Measurements from ENCODE around the gene CAMK1D. TPM values are rescaled to one million over a fixed set of nuclear protein-coding genes. Genes with fewer than 3 reads are reported as not detected.
"Not testable (repeated sequence)": the region's sequence is repeated elsewhere in the genome, so short reads cannot be mapped to it uniquely, and the experiment has no call there.

The CAMK1D gene
- total RNA-seq, 1 experiment from 2014 or later, result 0.63 TPM

DNA sequence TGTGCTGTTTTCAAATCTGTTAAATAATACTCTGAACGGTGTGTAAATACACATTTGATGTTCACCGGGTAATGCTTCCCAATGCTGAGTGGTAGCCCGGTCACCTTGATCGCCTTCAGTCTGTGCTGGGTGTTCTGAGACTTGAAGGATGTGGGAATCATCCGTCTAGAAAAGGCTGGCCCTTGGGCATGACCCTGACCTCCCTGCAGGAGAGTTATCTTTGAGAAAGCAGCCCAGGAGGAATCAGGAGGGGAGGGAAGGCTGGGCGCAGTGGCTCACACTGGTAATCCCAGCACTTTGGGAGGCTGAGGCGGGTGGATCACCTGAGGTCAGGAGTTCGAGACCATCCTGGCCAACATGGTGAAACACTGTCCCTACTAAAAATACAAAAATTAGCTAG lies 85.3 kb downstream of the CAMK1D start:
- not testable (repeated sequence) for H3K9me2 ChIP-seq (replicated peaks; ENCODE audit: insufficient read depth, low read length); H3K79me2 ChIP-seq (ENCODE audit: low read length)

GRCh38 chr10:12435348-12435747 lies 86.0 kb downstream of the CAMK1D start:
- Histone ChIP-seq H3K4me3 (ENCODE audit: low read length) (no peak overlapping the region), H3K9me3 (ENCODE audit: low read length) (no peaks in the 10 kb centered on the region), H4K20me1 (ENCODE audit: insufficient read depth, low read depth, low read length) (no peaks in the 10 kb centered on the region), H3K79me2 (ENCODE audit: low read length) (no peaks in the 10 kb centered on the region), H2AFZ (ENCODE audit: low read length) (no peak overlapping the region), H3K27me3 (ENCODE audit: low read length) (no peaks in the 10 kb centered on the region), H3K9me2 (replicated peaks; ENCODE audit: insufficient read depth, low read length) (no peaks in the 10 kb centered on the region), H3K4me1 (ENCODE audit: low read length) (no peaks in the 10 kb centered on the region), H3K9ac (ENCODE audit: low read length) (no peak overlapping the region), H3K36me3 (ENCODE audit: insufficient read depth, low read length) (no peaks in the 10 kb centered on the region), H3K4me2 (ENCODE audit: low read depth, low read length, poor library complexity, severe bottlenecking) (no peak overlapping the region), H3K27ac (ENCODE audit: low read length) (no peak overlapping the region)
- no peak for DNase-seq

More for the DNA sequence above, 85.3 kb downstream of the CAMK1D start:
- H3K27ac ChIP-seq (ENCODE audit: low read length); H4K20me1 ChIP-seq (ENCODE audit: insufficient read depth, low read depth, low read length); H3K27me3 ChIP-seq (ENCODE audit: low read length); H3K4me3 ChIP-seq (ENCODE audit: low read length); H2AFZ ChIP-seq (ENCODE audit: low read length); H3K9ac ChIP-seq (ENCODE audit: low read length); H3K4me1 ChIP-seq (ENCODE audit: low read length); H3K9me3 ChIP-seq (ENCODE audit: low read length); DNase-seq; H3K4me2 ChIP-seq (ENCODE audit: low read depth, low read length, poor library complexity, severe bottlenecking); H3K36me3 ChIP-seq (ENCODE audit: insufficient read depth, low read length): not testable (repeated sequence)

DNA sequence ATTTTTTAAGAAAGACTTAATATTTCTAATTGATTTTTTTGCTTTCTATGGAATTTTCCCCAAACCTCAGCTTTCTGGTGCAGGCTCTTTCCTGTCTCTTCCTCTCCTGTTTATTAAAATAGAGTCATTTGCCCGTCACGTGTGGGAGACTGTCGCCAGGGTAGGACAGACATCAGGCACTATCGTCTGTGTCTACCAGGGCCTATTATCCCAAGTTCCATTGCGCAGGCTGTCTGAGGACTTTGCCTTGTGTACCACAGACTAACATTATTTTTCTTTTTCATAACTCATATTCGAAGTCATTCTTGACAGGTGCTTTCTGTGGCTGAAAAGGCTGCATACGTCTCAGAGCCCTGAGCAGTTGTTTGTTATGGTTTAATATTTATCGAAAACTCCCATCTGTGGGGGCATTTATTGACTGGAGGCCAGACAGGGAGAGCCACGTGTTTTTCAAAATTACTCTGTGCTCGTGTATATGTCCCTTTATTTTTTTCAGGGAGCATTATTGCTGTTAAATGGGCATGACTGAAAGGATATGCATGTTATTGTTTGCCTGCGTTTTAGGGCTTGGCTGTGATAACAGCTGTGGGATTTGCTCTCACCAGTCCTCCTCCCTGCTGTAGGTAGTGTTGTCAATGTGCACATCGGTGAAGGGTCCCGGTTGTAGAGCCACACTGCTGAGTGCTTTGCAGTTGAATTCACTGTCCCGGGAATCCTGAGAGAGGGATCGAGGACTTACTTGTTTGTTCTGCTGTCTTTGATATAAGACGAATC lies 89.8 kb downstream of the CAMK1D start:
- Histone ChIP-seq H2AFZ (ENCODE audit: low read length) (no peak overlapping the region), H3K27me3 (ENCODE audit: low read length) (no peaks in the 10 kb centered on the region), H4K20me1 (ENCODE audit: insufficient read depth, low read depth, low read length) (no peaks in the 10 kb centered on the region), H3K9me2 (replicated peaks; ENCODE audit: insufficient read depth, low read length) (no peaks in the 10 kb centered on the region), H3K4me2 (ENCODE audit: low read depth, low read length, poor library complexity, severe bottlenecking) (no peak overlapping the region), H3K9me3 (ENCODE audit: low read length) (no peaks in the 10 kb centered on the region), H3K4me3 (ENCODE audit: low read length) (no peak overlapping the region), H3K36me3 (ENCODE audit: insufficient read depth, low read length) (no peaks in the 10 kb centered on the region), H3K9ac (ENCODE audit: low read length) (no peak overlapping the region), H3K79me2 (ENCODE audit: low read length) (no peaks in the 10 kb centered on the region), H3K4me1 (ENCODE audit: low read length) (no peaks in the 10 kb centered on the region), H3K27ac (ENCODE audit: low read length) (no peak overlapping the region)
- no peak for DNase-seq

- H4K20me1 ChIP-seq (ENCODE audit: insufficient read depth, low read depth, low read length), result not testable (repeated sequence)
These were observed 90.4 kb downstream of the CAMK1D start for GRCh38 chr10:12439767-12440166.

DNA sequence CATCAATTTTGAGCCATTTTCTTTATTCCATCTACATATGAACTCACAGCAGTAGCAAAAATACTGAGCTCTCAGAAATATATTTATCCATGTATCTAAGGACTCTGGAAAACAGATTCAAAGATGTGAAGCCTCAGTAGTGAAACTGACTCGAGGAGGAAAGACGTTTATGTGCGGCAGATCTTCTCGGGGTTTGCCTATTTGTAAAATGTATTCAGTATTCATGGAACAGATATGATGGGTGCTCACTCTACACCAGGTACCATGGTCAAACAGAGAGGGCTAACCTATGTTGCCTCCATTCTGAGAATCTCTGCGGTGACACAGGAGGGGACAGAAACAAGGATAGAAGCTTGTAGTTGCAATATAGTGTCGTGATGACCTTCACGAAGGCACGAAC lies 93.7 kb downstream of the CAMK1D start:
- no peak overlapping the region for H3K4me3 ChIP-seq (ENCODE audit: low read length)
- H3K79me2 ChIP-seq (ENCODE audit: low read length), result no peaks in the 10 kb centered on the region
- no peak overlapping the region for H3K4me2 ChIP-seq (ENCODE audit: low read depth, low read length, poor library complexity, severe bottlenecking)
- no peak overlapping the region for H3K27ac ChIP-seq (ENCODE audit: low read length)
- H4K20me1 ChIP-seq (ENCODE audit: insufficient read depth, low read depth, low read length), result no peaks in the 10 kb centered on the region
- no peak overlapping the region for H2AFZ ChIP-seq (ENCODE audit: low read length)
- no peaks in the 10 kb centered on the region for H3K36me3 ChIP-seq (ENCODE audit: insufficient read depth, low read length)
- no peak for DNase-seq
- H3K9ac ChIP-seq (ENCODE audit: low read length), result no peak overlapping the region
- H3K9me2 ChIP-seq (replicated peaks; ENCODE audit: insufficient read depth, low read length), result no peaks in the 10 kb centered on the region
- H3K27me3 ChIP-seq (ENCODE audit: low read length), result no peaks in the 10 kb centered on the region
- H3K4me1 ChIP-seq (ENCODE audit: low read length), result no peaks in the 10 kb centered on the region
- H3K9me3 ChIP-seq (ENCODE audit: low read length), result no peaks in the 10 kb centered on the region

More at GRCh38 chr10:12439767-12440166, 90.4 kb downstream of the CAMK1D start:
- H3K4me2 ChIP-seq (ENCODE audit: low read depth, low read length, poor library complexity, severe bottlenecking); DNase-seq; H2AFZ ChIP-seq (ENCODE audit: low read length); H3K9me3 ChIP-seq (ENCODE audit: low read length); H3K9ac ChIP-seq (ENCODE audit: low read length); H3K9me2 ChIP-seq (replicated peaks; ENCODE audit: insufficient read depth, low read length); H3K79me2 ChIP-seq (ENCODE audit: low read length); H3K4me1 ChIP-seq (ENCODE audit: low read length); H3K27me3 ChIP-seq (ENCODE audit: low read length); H3K36me3 ChIP-seq (ENCODE audit: insufficient read depth, low read length); H3K27ac ChIP-seq (ENCODE audit: low read length); H3K4me3 ChIP-seq (ENCODE audit: low read length): not testable (repeated sequence)

DNA sequence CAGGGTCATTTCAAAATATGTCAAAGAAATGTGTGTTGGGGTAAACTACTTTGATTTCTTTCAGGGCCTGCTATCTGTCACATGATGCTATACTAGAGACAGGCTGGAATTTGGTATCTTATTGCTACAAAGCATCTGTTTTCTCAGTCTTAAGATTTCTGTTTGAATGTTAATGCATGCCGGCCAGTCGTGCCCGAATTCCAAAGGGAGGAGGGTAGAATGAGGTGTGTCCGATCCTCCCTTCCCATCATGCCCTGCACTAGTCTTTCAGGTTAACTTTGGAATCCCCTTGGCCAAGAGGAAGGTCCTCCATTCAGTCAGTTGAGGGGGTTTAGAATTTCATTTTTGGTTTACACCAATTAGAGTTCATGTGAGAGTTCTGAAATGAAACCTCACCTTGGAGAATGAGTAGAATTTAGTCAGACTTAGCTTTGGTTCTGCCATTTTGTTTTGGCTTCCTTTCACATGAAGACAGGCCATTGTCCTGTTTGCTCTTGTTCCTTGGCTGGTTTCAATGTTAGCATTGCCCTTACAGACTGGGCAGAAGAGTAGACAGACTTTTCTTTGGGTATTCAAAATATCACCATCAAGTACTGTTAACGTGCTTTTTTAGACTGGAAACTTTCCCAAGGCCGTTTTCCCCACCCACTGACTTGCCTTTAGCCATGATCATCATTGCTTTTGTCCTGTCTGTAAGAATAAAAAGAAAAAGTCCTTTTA lies 95.8 kb downstream of the CAMK1D start:
- Histone ChIP-seq H4K20me1 (ENCODE audit: insufficient read depth, low read depth, low read length) (no peaks in the 10 kb centered on the region), H3K9ac (ENCODE audit: low read length) (no peak overlapping the region), H3K27me3 (ENCODE audit: low read length) (no peaks in the 10 kb centered on the region), H3K36me3 (ENCODE audit: insufficient read depth, low read length) (no peaks in the 10 kb centered on the region), H2AFZ (ENCODE audit: low read length) (no peak overlapping the region), H3K4me2 (ENCODE audit: low read depth, low read length, poor library complexity, severe bottlenecking) (no peak overlapping the region), H3K4me3 (ENCODE audit: low read length) (no peak overlapping the region), H3K9me3 (ENCODE audit: low read length) (no peaks in the 10 kb centered on the region), H3K27ac (ENCODE audit: low read length) (no peak overlapping the region), H3K79me2 (ENCODE audit: low read length) (no peaks in the 10 kb centered on the region), H3K9me2 (replicated peaks; ENCODE audit: insufficient read depth, low read length) (no peaks in the 10 kb centered on the region), H3K4me1 (ENCODE audit: low read length) (no peaks in the 10 kb centered on the region)
- no peak for DNase-seq

DNA sequence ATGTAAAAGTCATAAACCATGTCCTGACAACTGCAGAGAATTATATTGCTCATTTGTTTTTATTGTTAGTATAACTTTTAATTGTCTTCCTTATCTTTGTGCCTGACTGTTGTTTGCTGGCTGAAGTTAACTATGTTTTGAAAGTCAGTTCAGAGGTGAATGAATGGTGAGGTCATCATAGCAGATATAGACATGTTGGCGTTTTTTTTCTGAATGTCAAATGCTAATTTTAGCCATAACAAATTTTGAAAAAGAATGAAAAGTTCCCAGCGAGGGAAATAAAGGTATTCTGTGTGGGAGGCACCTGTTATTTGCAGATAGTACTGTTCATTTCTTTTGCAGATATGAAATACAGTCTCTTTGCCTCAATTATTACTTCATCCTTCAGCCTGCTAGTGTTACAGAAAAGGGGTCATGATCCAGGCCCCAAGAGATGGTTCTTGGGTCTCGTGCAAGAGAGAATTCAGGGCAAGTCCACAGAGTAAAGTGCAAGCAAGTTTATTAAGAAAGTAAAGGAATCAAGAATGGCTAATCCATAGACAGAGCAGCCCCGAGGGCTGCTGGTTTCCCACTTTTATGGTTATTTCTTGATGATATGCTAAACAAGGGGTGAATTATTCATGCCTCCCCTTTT lies 96.5 kb downstream of the CAMK1D start:
- no peaks in the 10 kb centered on the region for H4K20me1 ChIP-seq (ENCODE audit: insufficient read depth, low read depth, low read length)
- H2AFZ ChIP-seq (ENCODE audit: low read length), result no peak overlapping the region
- no peaks in the 10 kb centered on the region for H3K79me2 ChIP-seq (ENCODE audit: low read length)

GRCh38 chr10:12448340-12448728 lies 99.0 kb downstream of the CAMK1D start:
- Histone ChIP-seq H3K4me3 (ENCODE audit: low read length) (no peak overlapping the region), H2AFZ (ENCODE audit: low read length) (no peak overlapping the region), H3K9me2 (replicated peaks; ENCODE audit: insufficient read depth, low read length) (no peaks in the 10 kb centered on the region), H3K36me3 (ENCODE audit: insufficient read depth, low read length) (no peaks in the 10 kb centered on the region), H4K20me1 (ENCODE audit: insufficient read depth, low read depth, low read length) (no peaks in the 10 kb centered on the region), H3K27ac (ENCODE audit: low read length) (no peak overlapping the region), H3K79me2 (ENCODE audit: low read length) (no peaks in the 10 kb centered on the region), H3K4me2 (ENCODE audit: low read depth, low read length, poor library complexity, severe bottlenecking) (no peak overlapping the region), H3K4me1 (ENCODE audit: low read length) (no peaks in the 10 kb centered on the region), H3K27me3 (ENCODE audit: low read length) (no peaks in the 10 kb centered on the region), H3K9me3 (ENCODE audit: low read length) (no peaks in the 10 kb centered on the region), H3K9ac (ENCODE audit: low read length) (no peak overlapping the region)
- no peak for DNase-seq

More for the DNA sequence above, 96.5 kb downstream of the CAMK1D start:
- H3K9me2 ChIP-seq (replicated peaks; ENCODE audit: insufficient read depth, low read length), result no peaks in the 10 kb centered on the region
- no peak for DNase-seq
- H3K4me1 ChIP-seq (ENCODE audit: low read length), result no peaks in the 10 kb centered on the region
- H3K9me3 ChIP-seq (ENCODE audit: low read length), result no peaks in the 10 kb centered on the region
- H3K27ac ChIP-seq (ENCODE audit: low read length), result no peak overlapping the region
- no peak overlapping the region for H3K9ac ChIP-seq (ENCODE audit: low read length)
- H3K4me3 ChIP-seq (ENCODE audit: low read length), result no peak overlapping the region
- H3K27me3 ChIP-seq (ENCODE audit: low read length), result no peaks in the 10 kb centered on the region
- H3K36me3 ChIP-seq (ENCODE audit: insufficient read depth, low read length), result no peaks in the 10 kb centered on the region
- no peak overlapping the region for H3K4me2 ChIP-seq (ENCODE audit: low read depth, low read length, poor library complexity, severe bottlenecking)
